ENCODE results near the gene ZDHHC14. TPM values are rescaled to one million over a fixed set of nuclear protein-coding genes. Genes with fewer than 3 reads are reported as not detected.

The ZDHHC14 gene
- total RNA-seq, 4 donors from 2014 or later, result 6.2 to 20.6 (median 15.1) TPM

GRCh38 chr6:157410045-157410444, 29.1 kb downstream of the ZDHHC14 start:
- H3K27ac ChIP-seq, result no peak overlapping the region
- no peak overlapping the region for H3K4me3 ChIP-seq (replicated peaks in 1 of 3)
- H3K4me1 ChIP-seq, result peaks cover 7 to 8% of the 10 kb centered on the region in 2 donors
- intact Hi-C loops (cut with DNase I), result no loop called here
- no peaks in the 10 kb centered on the region for H3K9me3 ChIP-seq
- no peaks in the 10 kb centered on the region for H3K36me3 ChIP-seq
- no peaks in the 10 kb centered on the region for H3K27me3 ChIP-seq
- peak in 1 of 2 donors; percentile 26 for DNase-seq
- TF ChIP-seq, protein P1, sequence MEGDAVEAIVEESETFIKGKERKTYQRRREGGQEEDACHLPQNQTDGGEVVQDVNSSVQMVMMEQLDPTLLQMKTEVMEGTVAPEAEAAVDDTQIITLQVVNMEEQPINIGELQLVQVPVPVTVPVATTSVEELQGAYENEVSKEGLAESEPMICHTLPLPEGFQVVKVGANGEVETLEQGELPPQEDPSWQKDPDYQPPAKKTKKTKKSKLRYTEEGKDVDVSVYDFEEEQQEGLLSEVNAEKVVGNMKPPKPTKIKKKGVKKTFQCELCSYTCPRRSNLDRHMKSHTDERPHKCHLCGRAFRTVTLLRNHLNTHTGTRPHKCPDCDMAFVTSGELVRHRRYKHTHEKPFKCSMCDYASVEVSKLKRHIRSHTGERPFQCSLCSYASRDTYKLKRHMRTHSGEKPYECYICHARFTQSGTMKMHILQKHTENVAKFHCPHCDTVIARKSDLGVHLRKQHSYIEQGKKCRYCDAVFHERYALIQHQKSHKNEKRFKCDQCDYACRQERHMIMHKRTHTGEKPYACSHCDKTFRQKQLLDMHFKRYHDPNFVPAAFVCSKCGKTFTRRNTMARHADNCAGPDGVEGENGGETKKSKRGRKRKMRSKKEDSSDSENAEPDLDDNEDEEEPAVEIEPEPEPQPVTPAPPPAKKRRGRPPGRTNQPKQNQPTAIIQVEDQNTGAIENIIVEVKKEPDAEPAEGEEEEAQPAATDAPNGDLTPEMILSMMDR (IDR thresholded peaks at IDR 0.05), result no peak
- TF ChIP-seq POLR2A (IDR thresholded peaks at IDR 0.05), result no peak
- 53 to 65% methylated on average over 5 of the region's 5 CpGs for WGBS, 2 donors

DNA sequence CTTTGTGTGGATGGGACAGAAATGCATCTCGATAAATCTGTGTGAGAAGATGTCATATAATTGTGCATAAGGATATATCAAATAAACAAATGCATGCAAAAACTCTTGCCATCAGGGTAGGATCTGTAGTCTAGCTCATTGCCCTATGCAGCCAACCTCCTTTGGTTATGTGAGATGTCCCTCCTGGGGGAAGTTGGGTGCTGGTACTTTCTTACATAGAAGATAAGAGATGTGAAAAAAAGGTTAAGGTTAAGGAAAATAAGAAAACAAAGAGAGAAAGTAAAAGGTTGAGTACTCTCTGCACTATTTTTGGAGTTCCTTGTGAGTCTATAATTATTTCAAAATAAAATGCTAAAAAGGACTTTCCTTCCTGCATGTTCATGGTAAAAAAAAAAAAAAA, 30.4 kb downstream of the ZDHHC14 start:
- no peak overlapping the region for H3K4me3 ChIP-seq (replicated peaks in 1 of 3)
- no peaks in the 10 kb centered on the region for H3K9me3 ChIP-seq
- WGBS, 2 donors, result 91 to 97% methylated on average over 1 of the region's 1 CpG
- intact Hi-C loops (cut with DNase I), result no loop called here
- H3K36me3 ChIP-seq, result no peaks in the 10 kb centered on the region
- H3K27ac ChIP-seq, result no peak overlapping the region
- TF ChIP-seq POLR2A (IDR thresholded peaks at IDR 0.05), result no peak
- TF ChIP-seq, protein P1 (IDR thresholded peaks at IDR 0.05), result no peak
- H3K4me1 ChIP-seq, result peaks cover 7 to 8% of the 10 kb centered on the region in 2 donors
- no peak for DNase-seq
- no peaks in the 10 kb centered on the region for H3K27me3 ChIP-seq

DNA sequence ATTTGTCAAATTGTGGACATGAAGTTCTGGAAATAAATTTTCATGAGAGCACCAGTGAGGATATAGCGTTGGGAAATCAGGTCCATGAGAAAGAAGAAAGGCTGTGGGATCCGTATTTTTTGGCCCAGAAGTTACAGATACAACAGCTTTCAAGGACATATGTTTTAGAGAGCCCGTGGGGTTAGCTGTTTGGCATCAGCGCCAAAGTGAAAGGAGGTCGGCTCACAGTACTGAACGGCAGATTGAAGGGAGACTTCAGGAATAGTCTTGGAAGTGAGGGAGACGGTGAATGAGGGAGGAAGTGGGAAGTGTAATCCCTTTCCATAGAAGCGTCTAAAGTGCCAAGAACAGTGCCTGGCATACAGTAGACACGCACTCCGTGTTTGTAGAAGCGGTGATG, 31.8 kb downstream of the ZDHHC14 start:
- intact Hi-C loops (cut with DNase I), result no loop called here
- Histone ChIP-seq H3K36me3 (no peaks in the 10 kb centered on the region), H3K27me3 (no peaks in the 10 kb centered on the region), H3K4me3 (replicated peaks in 1 of 3) (no peak overlapping the region), H3K27ac (no peak overlapping the region), H3K4me1 (peaks cover under 1 to 4% of the 10 kb centered on the region in 2 donors), H3K9me3 (no peaks in the 10 kb centered on the region)
- WGBS, 2 donors, result 82 to 89% methylated on average over 11 of the region's 11 CpGs
- no peak for TF ChIP-seq POLR2A (IDR thresholded peaks at IDR 0.05)
- TF ChIP-seq, protein P1 (IDR thresholded peaks at IDR 0.05), result no peak
- no peak for DNase-seq

- no peak overlapping the region for H3K4me3 ChIP-seq (replicated peaks in 1 of 3)
- TF ChIP-seq, protein P1 (IDR thresholded peaks at IDR 0.05), result no peak
- TF ChIP-seq POLR2A (IDR thresholded peaks at IDR 0.05), result no peak
- 80 to 84% methylated on average over 8 of the region's 8 CpGs for WGBS, 2 donors
- intact Hi-C loops (cut with DNase I), result no loop called here
- no peak for DNase-seq
- no peaks in the 10 kb centered on the region for H3K27me3 ChIP-seq
- H3K9me3 ChIP-seq, result no peaks in the 10 kb centered on the region
- H3K4me1 ChIP-seq, result no peaks in the 10 kb centered on the region
- H3K27ac ChIP-seq, result no peak overlapping the region
- no peaks in the 10 kb centered on the region for H3K36me3 ChIP-seq
These were observed 39.5 kb downstream of the ZDHHC14 start for GRCh38 chr6:157420497-157420896.

DNA sequence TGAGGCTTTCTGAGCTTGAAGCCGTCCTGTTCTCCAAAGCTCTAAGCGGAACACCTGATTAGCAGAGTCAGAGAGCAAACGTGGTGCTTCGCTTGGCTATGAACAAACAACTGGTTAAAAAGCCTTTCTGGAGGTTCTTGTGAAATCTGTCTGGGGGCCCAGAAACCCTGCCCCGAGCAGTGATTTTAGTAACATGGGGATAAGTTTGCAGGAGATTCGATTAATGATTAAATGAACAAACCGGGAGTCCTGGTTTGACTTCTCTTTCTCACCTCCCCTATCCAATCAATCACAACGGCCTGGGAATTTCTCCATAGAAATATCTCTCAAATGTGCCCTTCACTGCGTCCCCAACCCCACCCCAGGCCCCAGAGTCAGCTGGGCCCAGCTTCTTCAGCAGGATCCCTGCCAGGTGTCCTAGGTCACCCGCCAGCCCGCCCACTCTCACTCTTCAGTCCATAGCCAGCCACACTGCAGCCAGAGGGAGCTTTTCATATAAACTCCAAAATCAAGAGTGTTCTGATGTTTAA, 43.6 kb downstream of the ZDHHC14 start:
- Histone ChIP-seq H3K27ac (no peak overlapping the region), H3K27me3 (no peaks in the 10 kb centered on the region), H3K4me3 (replicated peaks in 1 of 3) (no peak overlapping the region), H3K36me3 (no peaks in the 10 kb centered on the region), H3K9me3 (no peaks in the 10 kb centered on the region), H3K4me1 (peaks cover 0 to 7% of the 10 kb centered on the region in 2 donors)
- TF ChIP-seq, protein P1 (IDR thresholded peaks at IDR 0.05), result no peak
- TF ChIP-seq POLR2A (IDR thresholded peaks at IDR 0.05), result no peak
- 72 to 75% methylated on average over 11 of the region's 11 CpGs for WGBS, 2 donors
- intact Hi-C loops (cut with DNase I), result no loop called here
- DNase-seq, result peak; percentile 5 to 20

All from thyroid gland (tissue), 4 donors.